GM18517 (cell line): ENCODE measurements around the gene GATD1.

ENCODE experiments used
- ATAC-seq: cut with Tn5 transposase; IDR thresholded peaks from one replicate; pipeline ENCODE4 v1.9.1; 2021; ENCODE audit warnings: mild to moderate bottlenecking, moderate library complexity; ENCODE audit not compliant: unreplicated experiment

Gene GATD1

DNA sequence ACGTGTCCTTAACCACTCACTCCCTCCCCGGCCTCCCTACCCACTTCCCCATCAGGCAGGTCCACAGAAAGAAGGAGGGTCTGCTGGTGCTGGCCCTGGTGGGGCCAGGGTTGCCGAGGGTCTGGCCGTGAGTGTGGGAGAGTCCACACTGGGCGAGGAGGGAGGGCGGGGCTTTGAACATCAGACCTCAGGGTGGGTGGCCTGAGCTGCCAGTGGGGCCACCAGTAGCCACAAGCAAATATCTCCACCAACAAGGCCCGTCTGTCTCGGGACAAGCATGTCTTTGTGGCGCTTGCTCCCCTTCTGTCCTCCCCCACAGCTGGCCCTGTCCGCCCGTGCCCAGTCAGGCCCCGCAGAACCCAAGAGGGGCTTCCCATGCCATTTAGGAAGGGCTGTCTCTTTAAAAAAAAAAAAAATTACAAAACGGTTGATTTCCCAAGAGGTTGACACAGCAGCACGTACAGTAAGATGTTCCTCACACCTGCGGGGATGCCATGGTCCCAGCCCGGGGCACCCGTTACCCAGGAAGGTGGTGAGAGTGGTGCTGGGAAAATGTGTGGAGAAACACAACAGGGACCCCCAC lies 47.7 kb downstream of the GATD1 start:
- no peak for ATAC-seq

DNA sequence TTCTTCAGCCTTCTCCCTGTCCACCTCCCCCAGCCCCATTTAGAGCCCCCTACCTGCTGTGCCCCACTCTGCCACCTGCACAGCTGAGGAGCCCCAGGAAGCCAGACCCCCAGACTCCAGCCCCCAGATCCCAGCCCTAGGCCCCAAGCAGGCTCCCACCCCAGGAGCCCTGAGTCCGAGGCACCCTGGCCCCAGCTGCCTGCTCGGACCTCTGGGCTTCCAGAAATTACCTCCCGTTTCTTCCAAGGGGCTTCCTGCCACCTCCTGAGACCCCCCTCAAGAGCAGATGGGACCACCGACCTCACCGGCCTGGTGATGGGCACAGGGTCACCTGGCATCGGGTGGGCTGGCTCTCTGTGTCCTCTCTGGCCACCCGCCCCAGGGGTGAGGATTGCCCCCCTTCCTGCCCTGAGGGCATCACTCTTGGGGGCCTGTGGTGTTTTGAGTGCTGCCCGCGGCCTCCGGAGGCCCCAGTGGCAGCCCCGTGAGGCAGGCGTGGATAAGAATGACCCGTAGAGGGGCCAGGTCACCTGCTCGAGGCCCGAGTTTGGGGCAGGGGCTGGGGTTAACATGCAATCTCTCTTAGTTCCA lies 48.3 kb downstream of the GATD1 start:
- no peak for ATAC-seq

DNA sequence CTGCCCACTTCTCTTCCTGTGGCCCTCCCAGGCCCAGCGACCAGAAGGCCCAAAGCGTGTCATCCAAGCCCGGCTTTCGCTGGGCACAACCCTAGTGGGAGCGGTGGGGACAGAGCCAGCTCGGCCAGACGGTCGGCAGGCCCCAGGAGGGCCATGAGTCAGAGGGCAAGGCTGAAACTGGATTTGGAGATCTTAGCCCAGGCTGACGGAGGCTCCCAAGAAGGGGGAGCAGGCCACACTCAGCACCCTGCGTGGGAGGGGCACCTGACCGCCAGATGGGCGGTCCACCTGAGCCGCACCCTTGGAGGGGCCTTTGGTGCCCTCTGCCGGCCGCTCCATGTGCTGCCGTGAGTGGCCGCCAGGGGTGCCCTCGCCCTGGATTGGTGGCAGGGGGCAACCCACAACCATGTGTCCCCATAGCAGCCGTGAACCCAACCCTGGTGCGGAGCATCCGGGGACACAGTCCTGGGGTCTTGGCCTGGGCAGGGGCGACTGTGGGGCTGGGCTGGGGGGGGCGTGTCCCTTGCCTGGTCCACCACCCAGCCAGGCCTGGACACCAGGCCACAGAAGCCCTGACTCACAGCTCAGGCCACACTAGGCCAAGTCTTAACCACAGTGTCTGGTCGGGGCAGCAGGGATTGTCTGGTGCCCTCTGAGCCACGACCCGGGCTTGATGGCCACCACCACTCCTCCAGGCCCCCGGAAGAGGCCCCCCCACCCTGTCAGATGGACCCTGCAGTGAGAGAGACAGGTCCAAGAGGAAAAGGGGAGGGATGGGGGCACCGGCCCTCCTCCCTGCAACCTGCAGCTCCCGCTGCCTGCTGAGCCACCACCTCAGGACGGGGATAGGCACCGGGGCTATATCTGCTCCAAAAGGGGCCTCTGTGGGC lies 49.2 kb downstream of the GATD1 start:
- no peak for ATAC-seq

DNA sequence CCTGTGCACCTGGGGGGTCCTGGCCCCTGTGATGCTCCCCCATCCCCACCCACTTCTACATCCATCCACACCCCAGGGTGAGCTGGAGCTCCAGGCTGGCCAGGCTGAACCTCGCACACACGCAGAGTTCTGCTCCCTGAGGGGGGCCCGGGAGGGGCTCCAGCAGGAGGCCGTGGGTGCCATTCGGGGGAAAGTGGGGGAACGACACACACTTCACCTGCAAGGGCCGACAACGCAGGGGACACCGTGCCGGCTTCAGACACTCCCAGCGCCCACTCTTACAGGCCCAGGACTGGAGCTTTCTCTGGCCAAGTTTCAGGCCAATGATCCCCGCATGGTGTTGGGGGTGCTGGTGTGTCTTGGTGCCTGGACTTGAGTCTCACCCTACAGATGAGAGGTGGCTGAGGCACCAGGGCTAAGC lies 50.0 kb downstream of the GATD1 start:
- no peak for ATAC-seq

DNA sequence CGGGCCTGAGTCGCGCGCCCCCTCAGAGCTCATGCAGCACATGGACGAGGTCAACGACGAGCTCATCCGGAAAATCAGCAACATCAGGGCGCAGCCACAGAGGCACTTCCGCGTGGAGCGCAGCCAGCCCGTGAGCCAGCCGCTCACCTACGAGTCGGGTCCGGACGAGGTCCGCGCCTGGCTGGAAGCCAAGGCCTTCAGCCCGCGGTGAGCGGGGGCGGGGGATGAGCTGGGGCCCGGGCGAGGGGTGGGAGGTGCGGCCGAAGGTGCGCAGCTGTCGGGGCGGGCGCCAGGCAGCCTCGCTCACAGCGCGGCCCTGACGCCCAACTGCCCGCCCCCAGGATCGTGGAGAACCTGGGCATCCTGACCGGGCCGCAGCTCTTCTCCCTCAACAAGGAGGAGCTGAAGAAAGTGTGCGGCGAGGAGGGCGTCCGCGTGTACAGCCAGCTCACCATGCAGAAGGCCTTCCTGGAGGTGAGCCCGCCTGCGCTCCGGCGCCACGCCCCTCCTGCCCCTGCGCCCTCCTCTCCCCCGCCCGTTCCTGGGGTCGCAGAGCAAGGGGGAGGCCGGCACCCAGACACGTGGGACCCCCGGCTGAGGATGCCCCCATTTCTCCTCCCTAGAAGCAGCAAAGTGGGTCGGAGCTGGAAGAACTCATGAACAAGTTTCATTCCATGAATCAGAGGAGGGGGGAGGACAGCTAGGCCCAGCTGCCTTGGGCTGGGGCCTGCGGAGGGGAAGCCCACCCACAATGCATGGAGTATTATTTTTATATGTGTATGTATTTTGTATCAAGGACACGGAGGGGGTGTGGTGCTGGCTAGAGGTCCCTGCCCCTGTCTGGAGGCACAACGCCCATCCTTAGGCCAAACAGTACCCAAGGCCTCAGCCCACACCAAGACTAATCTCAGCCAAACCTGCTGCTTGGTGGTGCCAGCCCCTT lies 50.7 kb downstream of the GATD1 start:
- ATAC-seq: no peak

DNA sequence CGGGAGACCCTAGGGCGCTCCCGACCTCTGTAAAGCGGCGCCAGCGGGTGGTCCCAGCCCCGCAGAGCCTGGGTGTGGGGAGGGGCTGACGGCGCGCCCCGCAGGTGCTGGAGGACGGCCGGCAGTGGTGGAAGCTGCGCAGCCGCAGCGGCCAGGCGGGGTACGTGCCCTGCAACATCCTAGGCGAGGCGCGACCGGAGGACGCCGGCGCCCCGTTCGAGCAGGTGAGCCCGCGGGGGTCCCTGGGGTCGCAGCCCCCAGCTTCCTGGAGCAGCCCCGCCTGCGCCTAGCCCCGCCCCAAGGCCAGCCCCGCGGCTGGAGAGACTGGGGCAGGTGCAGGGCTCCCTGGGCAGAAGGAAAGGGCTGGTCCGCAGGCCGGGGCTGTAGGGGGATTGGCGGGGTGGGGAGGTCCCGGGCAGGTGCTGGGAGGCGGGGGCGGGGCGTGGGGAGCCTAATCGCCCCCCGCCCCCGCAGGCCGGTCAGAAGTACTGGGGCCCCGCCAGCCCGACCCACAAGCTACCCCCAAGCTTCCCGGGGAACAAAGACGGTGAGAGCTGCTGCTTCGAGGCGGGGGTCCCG lies 51.6 kb downstream of the GATD1 start:
- ATAC-seq: no peak

DNA sequence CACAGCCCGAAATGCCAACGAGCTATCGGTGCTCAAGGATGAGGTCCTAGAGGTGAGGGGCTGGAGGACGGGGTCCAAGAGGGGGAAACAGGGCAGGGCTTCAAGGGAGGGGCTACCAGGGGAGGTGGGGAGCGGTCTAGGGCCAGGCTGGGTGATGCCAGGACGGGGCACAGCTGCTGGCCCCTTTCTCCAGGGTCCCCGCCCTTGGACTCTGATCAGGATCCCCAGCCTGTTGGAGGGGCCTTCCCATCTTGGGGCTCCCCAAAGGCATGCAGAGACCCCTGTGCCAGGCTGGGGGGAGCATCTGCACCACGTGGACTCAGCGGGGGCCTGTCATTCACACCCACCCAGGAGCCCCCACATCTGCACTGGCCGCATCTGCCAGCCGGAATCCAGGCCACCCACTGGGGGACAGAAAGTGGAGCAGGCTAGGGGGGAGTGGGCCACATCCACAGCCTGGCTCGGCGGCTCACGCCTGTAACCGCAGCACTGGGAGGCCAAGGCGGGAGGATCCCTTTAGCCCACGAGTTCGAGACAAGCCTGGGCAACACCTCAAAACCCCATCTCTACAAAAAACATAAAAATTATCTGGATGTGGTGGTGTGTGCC lies 52.4 kb downstream of the GATD1 start:
- ATAC-seq: no peak

DNA sequence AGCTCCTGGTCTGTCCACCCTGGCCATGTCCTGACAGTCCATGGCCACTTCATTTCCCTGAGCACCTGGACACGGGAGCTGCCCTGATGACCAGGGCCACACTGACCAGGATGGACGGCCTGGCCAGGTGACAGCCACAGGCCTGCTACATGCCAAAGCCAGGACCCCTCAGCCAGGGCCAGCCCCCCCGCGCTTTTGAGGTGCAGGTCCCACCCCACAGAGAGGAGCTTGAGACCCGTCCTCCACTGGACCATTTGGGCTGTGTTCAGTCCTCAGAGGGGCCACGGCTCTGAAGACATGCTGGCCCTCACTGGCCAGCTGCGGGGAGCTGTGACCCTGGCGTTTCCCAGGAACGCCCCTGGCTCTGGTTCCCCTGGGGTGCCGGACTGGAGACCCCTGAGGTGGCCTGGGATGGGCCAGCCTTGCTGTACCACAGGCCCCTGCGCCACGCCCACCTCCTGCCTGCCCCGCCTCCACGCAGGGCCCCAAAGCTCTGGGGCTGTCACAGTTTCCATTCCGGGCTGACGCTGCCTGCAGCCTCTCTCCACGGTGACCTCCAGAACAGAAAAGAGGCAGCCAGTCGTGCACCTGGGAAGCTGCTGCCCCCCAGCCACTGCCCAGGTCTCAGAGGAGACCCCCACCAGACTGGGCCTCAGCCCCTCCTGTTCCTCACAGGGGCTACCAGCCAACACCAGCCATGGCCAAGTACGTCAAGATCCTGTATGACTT lies 53.1 kb downstream of the GATD1 start:
- ATAC-seq: no peak

DNA sequence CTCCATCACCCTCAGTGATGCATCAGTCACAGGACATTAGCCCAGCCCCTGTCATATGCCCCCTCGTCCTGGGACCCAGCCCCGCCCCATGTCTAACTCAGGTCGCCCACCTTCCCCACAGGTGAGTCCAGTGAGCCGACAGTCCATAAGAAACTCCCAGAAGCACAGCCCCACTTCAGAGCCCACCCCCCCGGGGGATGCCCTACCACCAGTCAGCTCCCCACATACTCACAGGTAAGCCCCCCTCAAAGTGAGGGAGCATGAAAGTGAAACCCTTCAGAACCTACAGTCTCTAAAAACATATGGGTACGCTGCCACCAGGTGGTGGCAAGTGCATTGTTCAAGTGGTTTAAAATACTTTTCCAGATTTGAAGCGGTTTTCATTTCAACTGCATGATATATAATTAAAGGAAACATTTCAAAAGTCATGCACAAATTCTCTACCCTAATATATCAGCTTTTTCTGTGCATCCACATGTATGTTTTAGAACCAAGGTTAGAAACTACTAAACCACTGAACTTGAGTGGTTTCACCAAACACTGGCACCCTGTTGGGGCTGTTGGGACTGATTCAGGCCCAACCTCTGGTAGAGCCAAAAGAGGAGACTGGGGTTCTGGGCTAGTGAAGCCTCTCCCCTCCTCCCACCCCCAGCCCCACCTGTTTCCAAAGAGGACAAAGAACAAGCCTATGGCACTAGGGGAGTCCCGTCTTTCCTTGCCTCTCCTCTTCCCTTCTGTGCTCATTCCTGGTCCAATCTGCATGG lies 54.0 kb downstream of the GATD1 start:
- ATAC-seq: no peak

DNA sequence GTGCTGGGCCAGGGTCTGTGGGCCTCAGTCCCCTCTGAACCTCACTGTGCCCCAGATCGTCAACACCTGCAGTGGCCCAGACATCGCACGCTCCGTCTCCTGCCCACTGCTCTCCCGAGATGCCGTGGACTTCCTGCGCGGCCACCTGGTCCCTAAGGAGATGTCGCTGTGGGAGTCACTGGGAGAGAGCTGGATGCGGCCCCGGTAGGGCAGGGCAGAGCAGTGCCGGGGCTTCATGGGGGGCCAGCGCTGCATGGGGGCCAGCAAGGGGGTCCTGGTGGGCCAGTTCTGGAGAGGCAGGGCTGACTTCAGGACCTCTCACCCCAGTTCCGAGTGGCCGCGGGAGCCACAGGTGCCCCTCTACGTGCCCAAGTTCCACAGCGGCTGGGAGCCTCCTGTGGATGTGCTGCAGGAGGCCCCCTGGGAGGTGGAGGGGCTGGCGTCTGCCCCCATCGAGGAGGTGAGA lies 54.9 kb downstream of the GATD1 start:
- ATAC-seq: no peak

DNA sequence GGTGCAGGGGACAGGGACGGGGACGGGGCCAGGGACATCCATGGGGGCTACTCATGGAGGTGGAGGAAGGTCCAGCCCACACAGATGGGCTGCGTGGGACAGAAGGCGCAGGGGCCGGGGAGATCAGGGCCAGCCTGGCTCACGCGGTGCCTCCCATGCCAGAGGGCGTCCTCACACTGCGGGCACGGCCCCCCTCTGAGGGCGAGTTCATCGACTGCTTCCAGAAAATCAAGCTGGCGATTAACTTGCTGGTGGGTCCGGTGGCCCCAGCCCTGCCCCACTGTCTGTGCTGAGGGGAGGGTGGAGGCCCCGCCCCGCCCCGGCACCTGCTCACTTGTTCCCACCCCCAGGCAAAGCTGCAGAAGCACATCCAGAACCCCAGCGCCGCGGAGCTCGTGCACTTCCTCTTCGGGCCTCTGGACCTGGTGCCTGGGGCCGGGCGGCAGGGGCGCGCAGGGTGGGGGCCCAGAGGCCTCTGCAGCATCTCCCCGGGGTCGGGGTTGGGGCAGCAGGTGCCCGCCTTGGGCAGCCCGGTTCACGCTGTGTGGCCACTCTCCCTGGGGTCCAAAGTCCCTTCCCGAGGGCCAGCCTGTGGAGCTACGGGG lies 55.4 kb downstream of the GATD1 start:
- no peak for ATAC-seq

DNA sequence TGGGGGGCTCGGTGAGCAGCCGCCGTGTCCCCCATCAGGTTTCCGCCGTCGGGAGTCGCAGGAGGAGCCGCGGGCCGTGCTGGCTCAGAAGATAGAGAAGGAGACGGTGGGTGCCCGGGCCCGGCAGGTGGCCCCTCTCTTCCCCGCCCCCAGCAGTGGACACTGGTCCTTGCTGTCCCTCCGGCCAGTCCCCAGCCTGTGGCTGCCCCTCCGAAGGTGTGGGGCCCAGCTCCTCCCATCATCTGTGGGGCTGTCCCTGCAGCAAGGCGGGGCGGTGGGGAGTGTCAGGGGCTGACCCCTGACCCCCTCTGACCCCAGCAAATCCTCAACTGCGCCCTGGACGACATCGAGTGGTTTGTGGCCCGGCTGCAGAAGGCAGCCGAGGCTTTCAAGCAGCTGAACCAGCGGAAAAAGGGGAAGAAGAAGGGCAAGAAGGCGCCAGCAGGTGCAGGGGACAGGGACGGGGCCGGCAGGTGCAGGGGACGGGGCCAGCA lies 56.0 kb downstream of the GATD1 start:
- no peak for ATAC-seq

DNA sequence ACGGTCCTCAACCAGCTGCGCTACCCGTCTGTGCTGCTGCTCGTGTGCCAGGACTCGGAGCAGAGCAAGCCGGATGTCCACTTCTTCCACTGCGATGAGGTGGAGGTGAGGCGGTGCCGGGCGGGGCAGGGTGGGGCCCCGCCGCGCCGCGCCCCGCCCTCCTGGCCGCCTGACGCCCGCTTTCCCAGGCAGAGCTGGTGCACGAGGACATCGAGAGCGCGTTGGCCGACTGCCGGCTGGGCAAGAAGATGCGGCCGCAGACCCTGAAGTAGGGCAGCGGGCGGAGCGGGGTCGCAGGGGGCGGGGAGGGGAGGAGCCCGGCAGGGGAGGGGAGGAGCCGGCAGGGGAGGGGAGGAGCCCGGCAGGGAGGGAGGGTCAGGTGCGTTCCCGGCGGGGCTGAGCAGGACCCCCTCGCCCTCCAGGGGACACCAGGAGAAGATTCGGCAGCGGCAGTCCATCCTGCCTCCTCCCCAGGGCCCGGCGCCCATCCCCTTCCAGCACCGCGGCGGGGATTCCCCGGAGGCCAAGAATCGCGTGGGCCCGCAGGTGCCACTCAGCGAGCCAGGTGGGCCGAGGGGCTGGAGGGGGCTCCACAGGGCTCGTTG lies 56.5 kb downstream of the GATD1 start:
- no peak for ATAC-seq

DNA sequence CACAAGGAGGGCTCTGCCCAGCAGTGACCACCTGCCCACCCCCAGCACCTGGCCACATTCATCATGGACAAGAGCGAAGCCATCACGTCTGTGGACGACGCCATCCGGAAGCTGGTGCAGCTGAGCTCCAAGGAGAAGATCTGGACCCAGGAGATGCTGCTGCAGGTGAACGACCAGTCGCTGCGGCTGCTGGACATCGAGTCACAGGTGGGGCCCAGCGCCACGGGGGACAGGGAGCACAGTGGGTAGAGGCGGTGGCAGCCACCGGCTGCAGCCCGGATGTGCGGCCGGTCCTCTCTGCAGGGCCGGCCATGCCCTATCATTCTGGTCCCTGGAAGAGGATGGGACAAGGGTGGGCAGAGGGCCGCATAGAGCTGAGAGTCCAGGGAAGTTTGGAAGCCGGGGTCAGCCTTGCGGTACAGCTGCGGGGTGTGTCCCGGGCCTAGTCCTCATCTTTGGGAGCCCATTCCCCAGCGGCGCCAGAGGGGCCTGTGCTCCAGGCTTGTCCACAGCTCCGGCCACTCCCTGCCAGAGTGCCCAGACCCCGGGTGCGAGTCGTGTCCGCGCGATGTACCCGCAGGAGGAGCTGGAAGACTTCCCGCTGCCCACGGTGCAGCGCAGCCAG lies 57.2 kb downstream of the GATD1 start:
- ATAC-seq: no peak

DNA sequence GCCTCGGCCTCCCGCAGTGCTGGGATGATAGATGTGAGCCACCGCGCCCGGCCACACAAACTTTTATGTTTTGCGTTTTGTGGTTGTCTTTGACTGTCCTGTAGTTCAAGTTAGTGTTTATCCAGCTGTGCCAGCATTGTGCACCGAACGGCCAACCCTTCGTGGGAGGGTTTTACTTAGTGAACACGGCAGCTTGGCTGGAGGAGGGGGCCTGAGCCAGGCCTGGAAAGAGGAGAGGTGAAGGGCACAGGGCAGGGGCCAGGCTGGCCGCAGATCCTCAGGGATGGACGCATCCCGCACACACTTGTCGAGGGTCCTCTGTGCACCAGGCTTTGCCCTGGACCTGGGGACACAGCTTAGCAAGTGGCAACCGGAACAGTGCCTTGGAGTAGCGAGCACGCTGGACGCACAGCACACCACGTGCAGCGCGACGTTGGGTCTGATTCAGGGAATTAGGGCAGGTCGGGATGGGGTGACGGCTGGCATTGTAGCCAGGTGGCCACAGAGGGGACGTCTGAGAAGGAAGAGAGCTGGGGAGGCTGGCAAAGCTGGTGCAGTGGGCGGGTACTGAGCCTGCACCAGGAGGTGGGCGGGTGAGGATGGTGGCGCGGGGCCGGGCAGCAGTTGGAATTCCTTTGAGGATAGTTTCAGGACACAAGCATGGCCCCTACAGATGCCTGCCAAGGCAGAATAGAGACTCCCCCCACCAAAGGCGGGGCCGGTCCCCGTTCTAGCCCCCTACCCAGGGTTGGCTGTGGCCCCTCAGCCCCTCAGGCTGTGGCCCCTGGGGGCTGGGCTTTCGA lies 57.9 kb downstream of the GATD1 start:
- no peak for ATAC-seq
